ENCODE results near the gene IL10RA. TPM values are rescaled to one million over a fixed set of nuclear protein-coding genes. Genes with fewer than 3 reads are reported as not detected.
A peak's percentile ranks its signal among the peaks of the same experiment; 100 is the strongest.

The IL10RA gene
- total and polyA plus RNA-seq, 5 donors: 3.1 to 18.5 (median 11.2) TPM

GRCh38 chr11:118009864-118010737, 23.9 kb downstream of the IL10RA start:
- intact Hi-C loops (cut with DNase I): no loop called here
- Histone ChIP-seq H3K27me3 (ENCODE audit: control insufficient read depth, insufficient read depth) (no peaks in the 10 kb centered on the region), H3K9me3 (ENCODE audit: control insufficient read depth, low read length) (no peaks in the 10 kb centered on the region), H3K27ac (ENCODE audit: low read length) (peak overlapping the region; percentile 30), H3K4me3 (ENCODE audit: low read length) (no peak overlapping the region), H3K4me1 (ENCODE audit: control insufficient read depth, insufficient read depth, low read length) (no peaks in the 10 kb centered on the region)
- ATAC-seq: no peak
- no peak for DNase-seq
- WGBS: 76% methylated on average over 9 of the region's 9 CpGs

GRCh38 chr11:118010738-118011461, 24.7 kb downstream of the IL10RA start:
- peak overlapping the region; percentile 30 for H3K27ac ChIP-seq (ENCODE audit: low read length)
- 77% methylated on average over 21 of the region's 21 CpGs for WGBS

GRCh38 chr11:118012083-118012669, 26.0 kb downstream of the IL10RA start:
- WGBS: 70% methylated on average over 7 of the region's 7 CpGs
- no peaks in the 10 kb centered on the region for H3K9me3 ChIP-seq (ENCODE audit: control insufficient read depth, low read length)
- ATAC-seq (peak; percentile 66 to 72), DNase-seq (no peak)
- no peaks in the 10 kb centered on the region for H3K4me1 ChIP-seq (ENCODE audit: control insufficient read depth, insufficient read depth, low read length)
- H3K27me3 ChIP-seq (ENCODE audit: control insufficient read depth, insufficient read depth): no peaks in the 10 kb centered on the region
- intact Hi-C loops (cut with DNase I): no loop called here
- H3K27ac ChIP-seq (ENCODE audit: low read length): peak overlapping the region; percentile 44
- H3K4me3 ChIP-seq (ENCODE audit: low read length): no peak overlapping the region

More at GRCh38 chr11:118010738-118011461, 24.7 kb downstream of the IL10RA start:
- Histone ChIP-seq H3K4me3 (ENCODE audit: low read length) (no peak overlapping the region), H3K9me3 (ENCODE audit: control insufficient read depth, low read length) (no peaks in the 10 kb centered on the region), H3K4me1 (ENCODE audit: control insufficient read depth, insufficient read depth, low read length) (no peaks in the 10 kb centered on the region), H3K27me3 (ENCODE audit: control insufficient read depth, insufficient read depth) (no peaks in the 10 kb centered on the region)
- intact Hi-C loops (cut with DNase I): no loop called here
- peak; percentile 45 to 79 (median 79) for DNase-seq
- peak; percentile 60 to 76 for ATAC-seq

- intact Hi-C loops (cut with DNase I): no loop called here
- Histone ChIP-seq H3K27ac (ENCODE audit: low read length) (no peak overlapping the region), H3K27me3 (ENCODE audit: control insufficient read depth, insufficient read depth) (no peaks in the 10 kb centered on the region), H3K9me3 (ENCODE audit: control insufficient read depth, low read length) (no peaks in the 10 kb centered on the region), H3K4me1 (ENCODE audit: control insufficient read depth, insufficient read depth, low read length) (no peaks in the 10 kb centered on the region), H3K4me3 (ENCODE audit: low read length) (no peak overlapping the region)
- ATAC-seq: no peak
- no peak for DNase-seq
- 97% methylated on average over 3 of the region's 3 CpGs for WGBS
These were observed 27.8 kb downstream of the IL10RA start for GRCh38 chr11:118014022-118014421.

GRCh38 chr11:118015385-118015841, 29.2 kb downstream of the IL10RA start:
- 80% methylated on average over 11 of the region's 11 CpGs for WGBS
- ATAC-seq (no peak), DNase-seq (no peak)
- Histone ChIP-seq H3K27ac (ENCODE audit: low read length) (no peak overlapping the region), H3K27me3 (ENCODE audit: control insufficient read depth, insufficient read depth) (no peaks in the 10 kb centered on the region), H3K4me3 (ENCODE audit: low read length) (no peak overlapping the region), H3K4me1 (ENCODE audit: control insufficient read depth, insufficient read depth, low read length) (no peaks in the 10 kb centered on the region), H3K9me3 (ENCODE audit: control insufficient read depth, low read length) (no peaks in the 10 kb centered on the region)
- intact Hi-C loops (cut with DNase I): no loop called here

GRCh38 chr11:118016104-118016503, 29.9 kb downstream of the IL10RA start:
- H3K4me1 ChIP-seq (ENCODE audit: control insufficient read depth, insufficient read depth, low read length): no peaks in the 10 kb centered on the region
- ATAC-seq: no peak
- intact Hi-C loops (cut with DNase I): no loop called here
- DNase-seq: no peak
- H3K9me3 ChIP-seq (ENCODE audit: control insufficient read depth, low read length): no peaks in the 10 kb centered on the region
- WGBS: 74% methylated on average over 4 of the region's 4 CpGs
- H3K27me3 ChIP-seq (ENCODE audit: control insufficient read depth, insufficient read depth): no peaks in the 10 kb centered on the region
- no peak overlapping the region for H3K27ac ChIP-seq (ENCODE audit: low read length)
- H3K4me3 ChIP-seq (ENCODE audit: low read length): no peak overlapping the region

GRCh38 chr11:118017111-118017510, 30.9 kb downstream of the IL10RA start:
- ATAC-seq (no peak), DNase-seq (no peak)
- intact Hi-C loops (cut with DNase I): no loop called here
- H3K27me3 ChIP-seq (ENCODE audit: control insufficient read depth, insufficient read depth): no peaks in the 10 kb centered on the region
- 38% methylated on average over 3 of the region's 3 CpGs for WGBS
- no peak overlapping the region for H3K4me3 ChIP-seq (ENCODE audit: low read length)
- no peaks in the 10 kb centered on the region for H3K4me1 ChIP-seq (ENCODE audit: control insufficient read depth, insufficient read depth, low read length)
- H3K9me3 ChIP-seq (ENCODE audit: control insufficient read depth, low read length): no peaks in the 10 kb centered on the region
- H3K27ac ChIP-seq (ENCODE audit: low read length): no peak overlapping the region

GRCh38 chr11:118017631-118018315, 31.6 kb downstream of the IL10RA start:
- intact Hi-C loops (cut with DNase I): no loop called here
- DNase-seq (no peak), ATAC-seq (no peak)
- 60% methylated on average over 4 of the region's 4 CpGs for WGBS
- no peaks in the 10 kb centered on the region for H3K4me1 ChIP-seq (ENCODE audit: control insufficient read depth, insufficient read depth, low read length)
- H3K27me3 ChIP-seq (ENCODE audit: control insufficient read depth, insufficient read depth): no peaks in the 10 kb centered on the region
- H3K27ac ChIP-seq (ENCODE audit: low read length): no peak overlapping the region
- H3K9me3 ChIP-seq (ENCODE audit: control insufficient read depth, low read length): no peaks in the 10 kb centered on the region
- no peak overlapping the region for H3K4me3 ChIP-seq (ENCODE audit: low read length)

- Histone ChIP-seq H3K4me1 (ENCODE audit: control insufficient read depth, insufficient read depth, low read length) (no peaks in the 10 kb centered on the region), H3K9me3 (ENCODE audit: control insufficient read depth, low read length) (no peaks in the 10 kb centered on the region), H3K27me3 (ENCODE audit: control insufficient read depth, insufficient read depth) (no peaks in the 10 kb centered on the region), H3K27ac (ENCODE audit: low read length) (no peak overlapping the region), H3K4me3 (ENCODE audit: low read length) (no peak overlapping the region)
- 92% methylated on average over 2 of the region's 2 CpGs for WGBS
- intact Hi-C loops (cut with DNase I): no loop called here
- DNase-seq (no peak), ATAC-seq (no peak)
These were observed 32.2 kb downstream of the IL10RA start for GRCh38 chr11:118018401-118018800.

GRCh38 chr11:118021146-118021545, 35.0 kb downstream of the IL10RA start:
- intact Hi-C loops (cut with DNase I): no loop called here
- DNase-seq (no peak), ATAC-seq (no peak)
- Histone ChIP-seq H3K27me3 (ENCODE audit: control insufficient read depth, insufficient read depth) (no peaks in the 10 kb centered on the region), H3K4me1 (ENCODE audit: control insufficient read depth, insufficient read depth, low read length) (no peaks in the 10 kb centered on the region), H3K4me3 (ENCODE audit: low read length) (no peak overlapping the region), H3K27ac (ENCODE audit: low read length) (no peak overlapping the region), H3K9me3 (ENCODE audit: control insufficient read depth, low read length) (no peaks in the 10 kb centered on the region)
- WGBS: 92% methylated on average over 1 of the region's 1 CpG

All from right cardiac atrium (tissue), 5 donors.